Measurements from ENCODE around the gene PRSS22.

GRCh38 chr16:2819939-2820835 is 37.8 kb downstream of the PRSS22 start:
- TF ChIP-seq, protein P1, sequence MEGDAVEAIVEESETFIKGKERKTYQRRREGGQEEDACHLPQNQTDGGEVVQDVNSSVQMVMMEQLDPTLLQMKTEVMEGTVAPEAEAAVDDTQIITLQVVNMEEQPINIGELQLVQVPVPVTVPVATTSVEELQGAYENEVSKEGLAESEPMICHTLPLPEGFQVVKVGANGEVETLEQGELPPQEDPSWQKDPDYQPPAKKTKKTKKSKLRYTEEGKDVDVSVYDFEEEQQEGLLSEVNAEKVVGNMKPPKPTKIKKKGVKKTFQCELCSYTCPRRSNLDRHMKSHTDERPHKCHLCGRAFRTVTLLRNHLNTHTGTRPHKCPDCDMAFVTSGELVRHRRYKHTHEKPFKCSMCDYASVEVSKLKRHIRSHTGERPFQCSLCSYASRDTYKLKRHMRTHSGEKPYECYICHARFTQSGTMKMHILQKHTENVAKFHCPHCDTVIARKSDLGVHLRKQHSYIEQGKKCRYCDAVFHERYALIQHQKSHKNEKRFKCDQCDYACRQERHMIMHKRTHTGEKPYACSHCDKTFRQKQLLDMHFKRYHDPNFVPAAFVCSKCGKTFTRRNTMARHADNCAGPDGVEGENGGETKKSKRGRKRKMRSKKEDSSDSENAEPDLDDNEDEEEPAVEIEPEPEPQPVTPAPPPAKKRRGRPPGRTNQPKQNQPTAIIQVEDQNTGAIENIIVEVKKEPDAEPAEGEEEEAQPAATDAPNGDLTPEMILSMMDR (conservative IDR thresholded peaks at IDR 0.05 in 1 of 2, IDR thresholded peaks at IDR 0.05 in 1 of 2; ENCODE audit: extremely low read depth in 1 of 2, insufficient read depth in 1 of 2, low read depth in 1 of 2, low read length in 2 of 2): no peak
- no peak for TF ChIP-seq EZH2 (IDR thresholded peaks at IDR 0.05; ENCODE audit: borderline replicate concordance, low read length)
